HG03469 (cell line): ENCODE measurements around the gene CREG2.

Experiments
- ATAC-seq: cut with Tn5 transposase; IDR thresholded peaks from one replicate; pipeline ENCODE4 v1.9.1; 2021; ENCODE audit warnings: mild to moderate bottlenecking, moderate library complexity, moderate number of reproducible peaks; ENCODE audit not compliant: unreplicated experiment

The CREG2 gene

GRCh38 chr2:101410114-101410513 is 22.8 kb upstream of the CREG2 start:
- ATAC-seq, result no peak

DNA sequence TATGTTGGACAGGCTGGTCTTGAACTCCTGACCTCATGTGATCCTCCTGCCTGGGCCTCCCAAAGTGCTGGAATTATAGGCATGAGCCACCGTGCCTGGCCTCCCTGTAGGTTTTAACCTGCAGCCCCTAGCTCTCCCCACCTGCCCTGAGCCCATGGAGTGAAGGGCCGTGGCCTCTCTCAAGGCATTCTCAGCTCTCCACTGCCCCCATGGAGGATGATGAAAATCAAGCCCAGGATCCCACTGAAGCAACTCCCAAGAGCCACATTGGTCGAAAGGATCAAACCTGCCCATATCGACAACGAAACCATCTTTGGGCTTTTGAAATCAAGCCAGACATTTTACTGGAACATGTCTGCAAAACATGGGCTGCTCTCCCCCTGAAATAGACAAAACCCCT is 22.4 kb upstream of the CREG2 start:
- ATAC-seq, result no peak

- ATAC-seq, result no peak
Measured at GRCh38 chr2:101408925-101409324, 21.6 kb upstream of the CREG2 start.

DNA sequence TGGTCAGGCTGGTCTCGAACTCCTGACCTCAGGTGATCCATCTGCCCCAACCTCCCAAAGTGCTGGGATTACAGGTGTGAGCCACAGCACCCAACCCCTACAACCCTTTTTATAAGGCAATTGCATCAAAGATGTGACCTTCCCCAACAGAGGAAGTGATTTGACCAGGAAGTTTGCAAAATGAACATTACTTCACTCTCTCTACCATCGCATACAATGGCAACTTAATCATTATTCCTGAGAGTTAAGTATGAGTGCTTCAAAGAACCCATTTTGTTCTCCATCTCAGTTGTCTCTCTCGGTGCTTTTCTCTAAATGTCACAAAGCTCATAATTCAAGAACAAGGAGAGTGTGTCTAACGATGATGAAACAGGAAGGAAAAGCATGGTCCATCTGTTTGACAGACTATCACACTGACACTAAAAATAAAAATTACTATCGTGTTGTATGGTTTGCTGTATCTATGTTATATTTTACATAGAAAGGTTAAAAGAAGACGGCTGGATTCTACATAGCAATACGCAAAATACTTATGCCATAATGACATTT is 18.1 kb upstream of the CREG2 start:
- no peak for ATAC-seq

- ATAC-seq, result no peak
Measured at GRCh38 chr2:101403745-101404144, 16.4 kb upstream of the CREG2 start.

DNA sequence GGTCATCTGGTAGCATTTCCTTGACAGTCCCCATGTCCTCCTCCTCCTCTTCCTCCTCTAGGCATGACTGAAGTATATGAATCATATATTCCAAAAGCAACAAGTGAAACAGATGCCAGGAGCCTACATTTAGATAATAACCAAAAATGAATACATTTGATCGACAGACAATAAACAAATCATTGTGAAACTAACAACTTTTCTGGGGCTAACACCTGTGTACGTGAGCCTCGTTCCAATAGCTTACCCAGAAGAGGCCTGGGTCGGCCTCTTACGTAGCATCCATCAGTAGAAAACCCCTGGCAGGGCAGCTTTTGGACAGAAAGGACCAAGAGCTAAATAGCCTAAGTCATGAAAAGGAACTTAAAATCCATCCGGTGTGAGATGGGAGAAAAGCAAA is 15.3 kb upstream of the CREG2 start:
- no peak for ATAC-seq

- no peak for ATAC-seq
Measured at GRCh38 chr2:101401906-101402305, 14.6 kb upstream of the CREG2 start.

GRCh38 chr2:101401326-101401665 is 14.0 kb upstream of the CREG2 start:
- ATAC-seq, result no peak

DNA sequence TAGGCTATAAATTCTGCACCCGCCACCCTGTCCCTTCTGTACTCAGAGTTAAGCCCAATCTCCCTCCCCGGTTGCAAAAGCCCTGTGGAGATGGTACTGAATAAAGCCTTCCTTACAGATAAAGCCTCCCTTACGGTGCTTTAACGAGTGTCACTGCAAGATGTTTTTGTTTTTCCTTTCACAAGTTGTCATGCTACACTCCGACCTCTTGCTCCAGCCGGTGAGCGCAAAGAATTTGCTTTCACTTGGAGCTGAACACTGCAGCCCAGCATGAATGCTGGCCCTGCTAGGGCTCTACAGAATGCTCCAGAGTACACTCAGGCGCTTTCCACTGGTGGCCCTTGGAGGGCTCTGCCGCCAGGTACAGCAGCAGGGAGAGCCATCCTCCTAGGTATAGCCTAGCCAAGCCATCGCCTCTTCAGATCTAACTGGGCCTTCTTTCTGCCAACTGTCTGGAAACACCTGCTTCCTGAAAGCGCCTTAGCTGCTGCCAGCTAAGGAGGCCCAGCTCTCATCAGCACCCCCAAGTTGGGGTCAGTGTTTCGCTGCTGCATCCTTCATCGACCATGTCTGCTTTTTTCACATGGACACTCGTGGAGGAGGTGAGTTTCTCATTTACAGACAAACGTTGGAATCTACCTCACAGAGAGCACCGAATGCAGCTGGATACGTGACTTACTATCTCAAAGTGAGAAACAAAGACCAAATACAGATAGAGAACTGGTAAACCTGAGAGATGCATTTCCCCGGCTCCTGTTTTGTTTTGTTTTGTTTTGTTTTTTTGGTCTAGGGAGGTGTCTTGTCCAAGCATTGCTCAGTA is 13.4 kb upstream of the CREG2 start:
- no peak for ATAC-seq

DNA sequence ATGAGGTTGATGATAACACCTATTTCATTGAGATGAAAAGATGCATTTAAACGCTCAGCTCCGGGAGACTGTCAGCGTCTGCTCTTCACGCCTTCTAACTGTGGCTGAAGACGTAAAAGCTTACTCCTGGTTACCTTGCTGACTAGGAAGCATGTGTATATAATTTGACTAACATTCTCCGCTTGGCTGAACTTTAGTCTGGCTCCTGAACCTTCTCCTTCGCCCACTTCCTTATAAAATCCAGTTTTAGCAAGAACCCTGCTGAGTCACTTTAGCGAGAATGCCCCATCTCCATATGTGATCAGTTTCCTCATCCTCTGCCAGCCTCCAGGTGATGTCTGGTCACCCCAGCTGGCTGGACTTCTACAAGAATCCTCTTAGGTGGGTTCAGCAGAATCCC is 12.7 kb upstream of the CREG2 start:
- ATAC-seq, result no peak

DNA sequence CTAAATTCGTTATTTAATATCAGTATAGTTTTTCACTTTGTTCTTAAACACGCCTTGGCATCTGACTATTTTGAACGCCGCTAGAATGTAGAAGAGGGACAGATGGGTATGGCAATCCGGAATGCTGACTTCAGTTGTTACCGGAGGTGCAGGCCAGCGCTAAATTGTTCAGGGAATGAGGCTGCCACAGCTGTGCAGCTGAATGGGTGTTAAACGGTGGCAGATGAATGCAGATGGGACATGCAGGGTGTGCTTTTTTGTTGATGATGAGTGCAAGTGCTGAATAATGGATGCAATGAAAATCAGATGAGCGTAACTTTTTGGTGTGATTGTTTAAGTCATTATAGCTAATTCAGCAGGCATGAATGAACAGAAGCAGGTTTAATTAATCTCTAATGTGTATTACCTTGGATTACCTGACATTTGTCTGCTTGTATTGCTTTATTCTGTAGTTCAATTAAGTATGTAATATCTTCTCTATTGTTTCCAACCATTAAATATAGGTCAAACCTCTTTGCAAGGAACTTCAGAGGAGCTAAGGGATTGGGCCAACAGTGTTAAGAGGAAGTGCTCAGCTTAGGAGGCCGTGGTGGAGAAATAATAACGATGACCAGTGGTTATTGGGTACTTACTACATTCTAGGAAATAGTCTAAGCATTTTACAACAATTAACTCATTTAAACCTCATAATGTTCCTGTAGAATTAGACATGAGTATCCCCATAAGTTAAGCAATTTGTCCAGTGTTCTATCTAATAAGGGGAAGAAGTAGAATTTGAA is 11.9 kb upstream of the CREG2 start:
- ATAC-seq, result no peak

DNA sequence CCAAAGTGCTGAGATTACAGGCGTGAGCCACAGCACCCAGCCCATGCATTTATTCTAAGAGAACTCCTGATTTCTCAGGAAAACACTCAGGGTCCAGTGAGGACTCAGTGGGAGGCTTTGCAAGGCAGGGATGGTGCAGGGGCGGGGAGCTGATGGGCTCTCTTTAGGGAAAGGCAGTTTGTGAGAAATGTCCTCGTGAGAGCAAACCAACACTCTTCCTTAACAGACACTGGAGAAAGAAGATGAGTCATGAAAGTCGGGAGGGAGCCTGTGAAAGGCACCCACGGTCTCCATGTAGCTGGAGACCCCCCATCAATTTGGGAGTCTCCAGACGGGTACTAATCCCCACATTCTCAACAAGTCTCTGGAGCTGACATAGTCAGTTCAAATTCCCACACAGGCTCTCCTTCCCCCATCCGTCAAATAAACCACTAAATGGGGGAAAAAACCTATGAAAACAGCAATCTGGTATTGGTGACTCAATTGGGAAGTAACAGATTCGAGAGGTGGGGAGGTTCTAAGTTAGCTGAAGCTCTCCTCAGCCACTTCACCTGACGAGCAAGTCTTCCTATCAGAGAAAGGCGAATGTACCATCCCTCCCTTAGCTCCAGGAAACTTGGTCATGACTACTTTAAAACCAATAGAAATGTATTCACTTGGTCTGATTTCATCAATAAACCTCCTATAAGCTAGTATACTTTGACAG is 11.0 kb upstream of the CREG2 start:
- ATAC-seq, result no peak

DNA sequence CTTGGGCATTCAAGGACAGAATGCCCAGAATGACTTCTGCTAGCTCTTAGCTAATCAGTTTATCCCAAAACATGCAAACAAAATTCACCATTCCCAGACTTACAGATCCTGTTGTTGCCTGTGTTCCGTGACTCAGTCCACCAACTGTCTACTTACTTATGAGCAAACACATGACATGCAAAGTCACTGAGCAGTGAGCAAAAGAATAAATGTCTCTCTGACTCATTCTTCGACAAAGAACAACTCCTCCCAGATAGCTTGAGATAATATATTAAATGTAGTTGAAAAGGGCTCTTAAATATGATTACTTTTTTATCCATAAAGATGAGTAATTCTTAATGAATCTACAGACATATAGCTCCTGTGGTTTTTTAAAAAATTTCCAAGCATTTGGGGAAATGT is 9.0 kb upstream of the CREG2 start:
- ATAC-seq, result no peak

- ATAC-seq, result no peak
Measured at GRCh38 chr2:101395545-101396315, 8.4 kb upstream of the CREG2 start.

DNA sequence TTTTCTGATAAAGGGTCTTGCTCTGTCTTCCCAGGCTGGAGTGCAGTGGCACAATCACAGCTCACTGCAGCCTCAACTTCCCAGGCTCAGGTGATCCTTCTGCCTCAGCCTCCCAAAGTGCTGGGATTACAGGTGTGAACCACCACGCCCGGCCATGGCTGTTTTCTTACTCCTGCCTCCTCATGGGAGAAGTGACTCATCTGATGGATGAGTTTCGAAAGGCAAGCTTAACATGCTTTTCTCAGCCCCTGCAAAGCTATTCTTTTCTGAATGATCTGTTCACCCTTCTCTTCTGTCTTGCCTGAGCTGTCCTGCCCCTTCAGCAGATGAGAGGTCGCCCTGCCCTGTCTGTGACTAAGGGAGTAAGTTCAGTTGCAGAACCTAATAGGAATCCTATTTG is 929 bp upstream of the CREG2 start:
- no peak for ATAC-seq

- no peak for ATAC-seq
Measured at GRCh38 chr2:101386599-101387150, 628 bp downstream of the CREG2 start.

DNA sequence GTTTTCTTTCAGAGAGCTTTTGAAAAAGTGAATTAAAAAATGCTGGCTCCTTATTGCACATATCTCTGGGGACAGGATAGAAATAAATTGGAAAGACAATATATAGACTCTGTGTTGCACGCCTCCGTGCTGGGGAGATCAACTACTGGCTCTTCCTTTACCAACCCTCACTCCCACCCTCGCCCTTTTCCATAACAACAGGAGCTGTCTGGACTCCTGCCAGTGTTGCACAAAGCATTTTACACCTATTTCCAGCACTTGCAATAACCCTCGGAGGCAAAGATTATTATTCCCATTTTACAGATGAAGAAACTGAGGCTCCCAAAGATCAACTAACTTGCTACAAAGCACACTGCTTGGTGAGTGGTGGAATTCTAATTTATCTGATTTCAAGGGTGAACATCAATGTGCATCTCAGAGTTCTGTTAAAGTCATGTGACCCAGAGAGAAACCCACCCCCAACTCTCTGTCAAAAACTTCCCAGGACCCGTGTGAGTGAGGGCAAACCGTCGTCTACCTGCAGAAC is 4.2 kb downstream of the CREG2 start:
- no peak for ATAC-seq

- no peak for ATAC-seq
Measured at GRCh38 chr2:101382442-101382841, 4.9 kb downstream of the CREG2 start.

DNA sequence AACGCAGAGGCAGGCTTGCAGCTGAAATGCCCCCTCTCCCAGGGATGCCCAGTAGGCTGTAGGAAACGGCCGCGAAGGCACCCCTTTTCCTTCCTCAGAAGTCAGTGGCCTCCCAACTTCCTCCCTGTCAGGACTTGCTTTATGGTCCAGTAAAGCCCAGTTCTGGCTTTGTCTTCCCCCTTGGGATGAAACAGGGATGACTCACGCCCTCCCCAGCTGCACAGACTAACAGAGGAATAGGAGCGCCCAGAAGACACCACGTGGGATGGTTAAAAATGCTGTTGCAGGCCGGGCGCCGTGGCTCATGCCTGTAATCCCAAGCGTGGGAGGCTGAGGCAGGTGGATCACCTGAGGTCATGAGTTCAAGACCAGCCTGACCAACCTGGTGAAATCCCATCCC is 6.9 kb downstream of the CREG2 start:
- no peak for ATAC-seq

DNA sequence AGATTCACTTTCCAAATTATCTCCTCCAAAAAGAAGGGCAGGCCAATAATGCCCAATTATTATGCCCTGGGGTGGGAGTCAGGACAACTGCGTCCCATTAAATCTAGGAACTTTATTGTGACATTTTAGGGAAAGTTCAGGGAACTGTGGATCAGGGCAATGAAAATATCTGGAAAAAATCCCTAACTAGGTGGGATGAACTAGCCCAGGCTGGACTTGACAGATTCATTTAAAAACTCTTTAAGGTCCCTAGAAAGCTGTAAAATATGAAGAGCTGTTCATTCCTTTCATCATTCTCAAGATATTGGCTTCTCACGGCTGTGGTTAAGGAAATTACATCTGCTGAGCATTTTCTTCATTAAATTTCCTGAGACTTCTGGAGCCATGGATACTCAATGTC is 8.2 kb downstream of the CREG2 start:
- no peak for ATAC-seq
